SK-N-MC (cell line): Measurements from ENCODE around the gene FAXDC2.

ENCODE experiments used
- EZH2 ChIP-seq: fragments of 200-600 bp; sonication (generic); IDR thresholded peaks from one replicate; pipeline ENCODE4 v1.6.1; 2017; ENCODE audit warnings: antibody characterized with exemption
- POLR2AphosphoS5 ChIP-seq: IDR thresholded peaks from 2 replicates; pipeline ENCODE4 v1.6.1; 2012; ENCODE audit warnings: mild to moderate bottlenecking, low read depth, low read length, borderline replicate concordance

DNA sequence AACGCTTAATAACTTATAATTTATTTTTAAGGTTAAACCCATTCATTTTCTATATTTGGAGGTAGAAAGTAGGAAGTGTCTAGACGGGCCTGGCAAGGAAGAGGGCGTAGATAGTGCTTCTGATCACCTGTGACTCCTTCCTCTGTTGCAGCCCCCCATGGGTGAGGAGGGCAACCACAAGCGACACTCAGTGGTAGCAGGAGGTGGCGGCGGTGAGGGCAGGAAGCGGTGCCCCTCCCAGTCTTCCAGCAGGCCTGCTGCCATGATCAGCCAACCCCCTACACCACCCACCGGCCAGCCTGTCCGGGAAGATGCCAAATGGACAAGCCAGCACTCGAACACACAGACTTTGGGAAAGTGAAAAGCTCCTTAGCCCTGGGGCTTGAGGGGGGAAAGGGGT lies 36.7 kb downstream of the FAXDC2 start:
- TF ChIP-seq POLR2AphosphoS5, result no peak
- no peak for TF ChIP-seq EZH2
